Loucy (cell line): Measurements from ENCODE around the gene TAAR9.

Experiments used
- H2AFZ ChIP-seq: fragments of 200-600 bp; sonication (generic); 2 replicates; pipeline ENCODE4 v1.6.0; 2016; ENCODE audit warnings: antibody characterized with exemption, mild to moderate bottlenecking, low read length, moderate library complexity
- H3F3A ChIP-seq: fragments of 200-600 bp; 2 replicates; pipeline ENCODE4 v1.6.0; 2016; ENCODE audit warnings: antibody characterized with exemption, low read depth, mild to moderate bottlenecking
- H3K27me3 ChIP-seq: fragments of 200-600 bp; sonication (generic); 2 replicates; pipeline ENCODE4 v1.6.1; 2014; ENCODE audit warnings: low read length, mild to moderate bottlenecking; ENCODE audit not compliant: insufficient read depth, poor library complexity, severe bottlenecking
- H3K36me3 ChIP-seq: fragments of 200-600 bp; sonication (generic); 2 replicates; pipeline ENCODE4 v1.6.1; 2016; ENCODE audit warnings: low read length; ENCODE audit not compliant: insufficient read depth
- H3K4me1 ChIP-seq: fragments of 200-600 bp; sonication (generic); 2 replicates; pipeline ENCODE4 v1.5.1; 2014; ENCODE audit warnings: low read length, mild to moderate bottlenecking; ENCODE audit not compliant: insufficient read depth, poor library complexity, severe bottlenecking
- H3K4me2 ChIP-seq: fragments of 200-600 bp; sonication (generic); 2 replicates; pipeline ENCODE4 v1.6.0; 2014; ENCODE audit warnings: antibody characterized with exemption, low read length, low read depth, mild to moderate bottlenecking; ENCODE audit not compliant: poor library complexity, severe bottlenecking
- H3K4me3 ChIP-seq: fragments of 200-600 bp; sonication (generic); 2 replicates; pipeline ENCODE4 v1.5.1; 2014; ENCODE audit warnings: low read length, mild to moderate bottlenecking, mixed read lengths; ENCODE audit not compliant: poor library complexity, severe bottlenecking
- H3K79me2 ChIP-seq: fragments of 200-600 bp; sonication (generic); 2 replicates; pipeline ENCODE4 v1.6.1; 2014; ENCODE audit warnings: low read length; ENCODE audit not compliant: insufficient read depth
- H3K9ac ChIP-seq: fragments of 200-600 bp; sonication (generic); 2 replicates; pipeline ENCODE4 v1.6.0; 2014; ENCODE audit warnings: mild to moderate bottlenecking, low read depth, low read length, moderate library complexity; ENCODE audit not compliant: poor library complexity, severe bottlenecking
- H3K9me2 ChIP-seq: fragments of 200-600 bp; sonication (generic); replicated peaks from 2 replicates; pipeline ENCODE4 v1.6.1; 2016; ENCODE audit warnings: low read depth, low read length, mixed read lengths
- H3K9me3 ChIP-seq: fragments of 200-600 bp; sonication (generic); 2 replicates; pipeline ENCODE4 v1.6.1; 2014; ENCODE audit warnings: mild to moderate bottlenecking, antibody characterized with exemption, low read length, low read depth; ENCODE audit not compliant: insufficient read depth
- H4K20me1 ChIP-seq: fragments of 200-600 bp; sonication (generic); 2 replicates; pipeline ENCODE4 v1.6.0; 2014; ENCODE audit warnings: antibody characterized with exemption, low read length, mild to moderate bottlenecking; ENCODE audit not compliant: insufficient read depth, poor library complexity, severe bottlenecking
- CTCF ChIP-seq: fragments of 200-600 bp; sonication (generic); conservative IDR thresholded peaks from 2 replicates; pipeline ENCODE4 v1.5.1; 2014; ENCODE audit warnings: mild to moderate bottlenecking, antibody characterized with exemption, low read length
- EZH2phosphoT487 ChIP-seq: fragments of 200-600 bp; IDR thresholded peaks from 2 replicates; pipeline ENCODE4 v1.6.1; 2018; ENCODE audit warnings: antibody characterized with exemption, mild to moderate bottlenecking, moderate library complexity, borderline replicate concordance

TAAR9 gene

GRCh38 chr6:132515386-132515785, 22.7 kb upstream of the TAAR9 start:
- Histone ChIP-seq H2AFZ (no peak overlapping the region), H3K9me2 (no peaks in the 10 kb centered on the region), H4K20me1 (no peaks in the 10 kb centered on the region), H3K4me1 (no peaks in the 10 kb centered on the region), H3K36me3 (no peaks in the 10 kb centered on the region), H3K4me3 (no peak overlapping the region), H3K27me3 (no peaks in the 10 kb centered on the region), H3F3A (no peaks in the 10 kb centered on the region), H3K9me3 (no peaks in the 10 kb centered on the region), H3K79me2 (no peaks in the 10 kb centered on the region), H3K9ac (no peak overlapping the region), H3K4me2 (no peak overlapping the region)
- TF ChIP-seq CTCF (no peak), EZH2phosphoT487 (no peak)

- Histone ChIP-seq H3K9me3 (no peaks in the 10 kb centered on the region), H3K79me2 (no peaks in the 10 kb centered on the region), H3K27me3 (no peaks in the 10 kb centered on the region), H3K4me2 (no peak overlapping the region), H3K36me3 (no peaks in the 10 kb centered on the region), H2AFZ (no peak overlapping the region), H3K9me2 (no peaks in the 10 kb centered on the region), H3K4me3 (no peak overlapping the region), H3K9ac (no peak overlapping the region), H4K20me1 (no peaks in the 10 kb centered on the region), H3K4me1 (no peaks in the 10 kb centered on the region), H3F3A (no peaks in the 10 kb centered on the region)
- TF ChIP-seq EZH2phosphoT487: no peak
- no peak for TF ChIP-seq CTCF
Measured at GRCh38 chr6:132520953-132521352, 17.1 kb upstream of the TAAR9 start.

GRCh38 chr6:132524646-132525045, 13.4 kb upstream of the TAAR9 start:
- Histone ChIP-seq H4K20me1 (no peaks in the 10 kb centered on the region), H3K79me2 (no peaks in the 10 kb centered on the region), H3K9ac (no peak overlapping the region), H3K9me3 (no peaks in the 10 kb centered on the region), H3K27me3 (no peaks in the 10 kb centered on the region), H3K4me1 (no peaks in the 10 kb centered on the region), H3F3A (no peaks in the 10 kb centered on the region), H2AFZ (no peak overlapping the region), H3K36me3 (no peaks in the 10 kb centered on the region), H3K4me2 (no peak overlapping the region), H3K9me2 (no peaks in the 10 kb centered on the region), H3K4me3 (no peak overlapping the region)
- TF ChIP-seq EZH2phosphoT487 (no peak), CTCF (no peak)
